Activated T-helper 1 cell treated with anti-CD3 and anti-CD28 coated beads, Interleukin-12 subunit alpha, Interleukin-12 subunit beta, Interleukin-2, Interleukin-4 antibody, amounts not matched to agents 30 ng/mL and 10 ng/mL and 1 ng/mL, durations not matched to agents 14 hours and 24 hours and 36 hours (primary cell): Measurements from ENCODE around the gene RPS14. TPM values are rescaled to one million over a fixed set of nuclear protein-coding genes. Genes with fewer than 3 reads are reported as not detected.
A peak's percentile ranks its signal among the peaks of the same experiment; 100 is the strongest.
"Not testable (repeated sequence)": the region's sequence is repeated elsewhere in the genome, so short reads cannot be mapped to it uniquely, and the experiment has no call there.

Experiments used
- DNase-seq: peaks from one replicate; pipeline ENCODE4 v3.0.0; 2021; ENCODE audit warnings: low spot score
- H3K27ac Mint-ChIP-seq: one replicate; pipeline ENCODE4 v1.8.0; 2021; ENCODE audit warnings: mild to moderate bottlenecking, mixed read lengths
- H3K27me3 Mint-ChIP-seq: one replicate; pipeline ENCODE4 v1.8.0; 2022; ENCODE audit warnings: mild to moderate bottlenecking, moderate library complexity, mixed read lengths; ENCODE audit not compliant: insufficient read depth
- H3K36me3 Mint-ChIP-seq: one replicate; pipeline ENCODE4 v1.8.0; 2021; ENCODE audit warnings: low read depth, mixed read lengths
- H3K4me1 Mint-ChIP-seq: one replicate; pipeline ENCODE4 v1.8.0; 2021; ENCODE audit warnings: low read depth, mixed read lengths
- H3K4me3 Mint-ChIP-seq: one replicate; pipeline ENCODE4 v1.8.0; 2021; ENCODE audit warnings: mild to moderate bottlenecking, moderate library complexity, mixed read lengths
- H3K9me3 Mint-ChIP-seq: one replicate; pipeline ENCODE4 v1.8.0; 2021; ENCODE audit warnings: mixed read lengths
- intact Hi-C: fragments of 100-400 bp; cut with micrococcal nuclease; formaldehyde crosslinking; loops from one replicate; pipeline ENCODE4 v1.15.1; 2024
- total RNA-seq: library from RNA; stranded (reverse); gene quantifications from 2 replicates; pipeline ENCODE4 v1.2.3, GENCODE V29; 2022

RPS14 gene
- total RNA-seq, 1 donor from 2014 or later = 2,328 TPM

GRCh38 chr5:150488519-150489359 is 39.2 kb upstream of the RPS14 start:
- Mint-ChIP-seq H3K9me3 (no peaks in the 10 kb centered on the region), H3K27ac (no peak overlapping the region), H3K36me3 (no peaks in the 10 kb centered on the region), H3K4me3 (no peak overlapping the region), H3K4me1 (no peaks in the 10 kb centered on the region), H3K27me3 (peaks cover 11% of the 10 kb centered on the region)
- DNase-seq = no peak
- intact Hi-C loops = no loop called here

DNA sequence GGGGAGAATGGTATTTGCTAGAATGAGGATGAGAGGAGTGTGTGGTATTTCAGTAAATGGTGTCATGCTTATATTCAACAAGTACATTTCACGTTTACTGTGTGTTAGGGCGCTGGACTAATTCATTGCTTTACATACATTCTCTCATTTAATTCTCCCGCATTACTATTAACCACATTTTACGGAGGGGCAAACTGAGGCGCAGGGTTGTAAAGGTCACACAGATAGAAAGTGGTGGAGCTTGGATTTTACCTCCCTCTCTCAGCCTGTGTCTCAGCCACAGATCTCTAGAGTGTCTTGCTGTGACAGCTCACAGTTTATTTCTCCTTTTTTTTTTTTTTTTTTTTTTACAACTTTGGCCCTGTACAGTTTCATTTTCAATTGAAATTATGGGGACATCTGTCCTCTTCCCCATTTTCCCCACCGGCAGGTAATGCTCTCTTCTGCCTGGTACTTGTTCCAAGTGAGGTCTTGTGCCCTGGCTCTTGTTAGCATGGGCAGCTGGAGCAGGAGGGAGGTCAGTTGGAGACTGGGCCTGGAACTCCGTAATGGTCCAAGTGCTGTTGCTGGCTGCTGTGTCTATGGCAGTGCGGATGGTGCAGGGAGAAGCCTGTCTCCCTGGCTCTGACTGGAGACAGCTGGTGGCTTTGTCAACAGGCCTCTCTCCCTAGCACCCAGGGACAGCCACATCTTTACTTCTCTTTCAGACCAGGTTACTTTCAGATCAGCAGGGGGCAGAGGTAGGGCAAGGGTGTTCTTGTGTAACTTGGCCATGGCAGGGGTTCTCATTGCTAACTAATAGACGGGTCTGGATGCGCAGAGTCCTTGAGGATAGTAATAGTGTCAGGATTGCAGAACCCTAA is 37.9 kb upstream of the RPS14 start:
- no peaks in the 10 kb centered on the region for H3K4me1 Mint-ChIP-seq
- H3K9me3 Mint-ChIP-seq = no peaks in the 10 kb centered on the region
- H3K4me3 Mint-ChIP-seq = peak overlapping the region; percentile 68
- H3K27ac Mint-ChIP-seq = no peak overlapping the region
- intact Hi-C loops = loop anchor here (2.0 kb wide), 3 partner anchors 29 to 75 kb away; partner anchors contain the start of gene CD74
- no peaks in the 10 kb centered on the region for H3K36me3 Mint-ChIP-seq
- peaks cover 11% of the 10 kb centered on the region for H3K27me3 Mint-ChIP-seq
- DNase-seq = no peak

- intact Hi-C loops = loop anchor here (2.0 kb wide), 3 partner anchors 28 to 74 kb away; partner anchors contain the start of gene CD74
- Mint-ChIP-seq H3K4me3 (peak overlapping the region; percentile 68), H3K36me3 (no peaks in the 10 kb centered on the region), H3K27ac (no peak overlapping the region), H3K9me3 (no peaks in the 10 kb centered on the region), H3K4me1 (no peaks in the 10 kb centered on the region), H3K27me3 (peaks cover 11% of the 10 kb centered on the region)
- DNase-seq = peak; percentile 11
Observed at GRCh38 chr5:150486402-150487198, 37.1 kb upstream of the RPS14 start.

GRCh38 chr5:150485693-150486401 is 36.3 kb upstream of the RPS14 start:
- peaks cover 11% of the 10 kb centered on the region for H3K27me3 Mint-ChIP-seq
- H3K4me1 Mint-ChIP-seq = no peaks in the 10 kb centered on the region
- no peak for DNase-seq
- no peaks in the 10 kb centered on the region for H3K9me3 Mint-ChIP-seq
- intact Hi-C loops = loop anchor here (2.0 kb wide), 3 partner anchors 27 to 73 kb away; partner anchors contain the start of gene CD74
- H3K4me3 Mint-ChIP-seq = no peak overlapping the region
- no peaks in the 10 kb centered on the region for H3K36me3 Mint-ChIP-seq
- H3K27ac Mint-ChIP-seq = no peak overlapping the region

- intact Hi-C loops = no loop called here
- Mint-ChIP-seq H3K4me1 (no peaks in the 10 kb centered on the region), H3K27ac (peak overlapping the region; percentile 76), H3K27me3 (peaks cover 11% of the 10 kb centered on the region), H3K36me3 (no peaks in the 10 kb centered on the region), H3K9me3 (no peaks in the 10 kb centered on the region), H3K4me3 (peak overlapping the region; percentile 78)
- DNase-seq = no peak
Observed at GRCh38 chr5:150484964-150485692, 35.6 kb upstream of the RPS14 start.

GRCh38 chr5:150481972-150482406 is 32.5 kb upstream of the RPS14 start:
- Mint-ChIP-seq H3K27ac (no peak overlapping the region), H3K36me3 (no peaks in the 10 kb centered on the region), H3K4me3 (no peak overlapping the region), H3K4me1 (no peaks in the 10 kb centered on the region), H3K27me3 (peaks cover 15% of the 10 kb centered on the region), H3K9me3 (no peaks in the 10 kb centered on the region)
- intact Hi-C loops = no loop called here
- DNase-seq = no peak

DNA sequence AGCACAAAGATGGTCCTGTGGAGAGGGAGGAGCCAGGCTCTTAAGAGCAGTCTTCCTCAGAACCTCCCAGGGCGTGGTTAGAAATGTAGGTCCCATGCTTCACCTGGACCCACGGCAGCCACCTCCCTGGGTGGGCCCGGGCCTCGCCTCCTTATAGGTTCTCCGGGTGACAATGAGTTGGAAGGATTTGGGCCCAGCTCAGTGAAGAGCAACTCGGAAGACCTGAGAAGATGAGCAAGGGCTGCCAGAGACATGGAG is 32.1 kb upstream of the RPS14 start:
- no peak for DNase-seq
- intact Hi-C loops = no loop called here
- Mint-ChIP-seq H3K27ac (no peak overlapping the region), H3K4me3 (no peak overlapping the region), H3K9me3 (no peaks in the 10 kb centered on the region), H3K4me1 (no peaks in the 10 kb centered on the region), H3K27me3 (peaks cover 17% of the 10 kb centered on the region), H3K36me3 (no peaks in the 10 kb centered on the region)

GRCh38 chr5:150479416-150479815 is 29.9 kb upstream of the RPS14 start:
- DNase-seq = no peak
- H3K9me3 Mint-ChIP-seq = no peaks in the 10 kb centered on the region
- intact Hi-C loops = no loop called here
- H3K36me3 Mint-ChIP-seq = no peaks in the 10 kb centered on the region
- no peak overlapping the region for H3K27ac Mint-ChIP-seq
- H3K4me1 Mint-ChIP-seq = no peaks in the 10 kb centered on the region
- H3K27me3 Mint-ChIP-seq = peaks cover 14% of the 10 kb centered on the region
- no peak overlapping the region for H3K4me3 Mint-ChIP-seq

- H3K4me3 Mint-ChIP-seq, intact Hi-C loops, H3K36me3 Mint-ChIP-seq, H3K4me1 Mint-ChIP-seq, H3K9me3 Mint-ChIP-seq, DNase-seq, H3K27ac Mint-ChIP-seq: not testable (repeated sequence)
- H3K27me3 Mint-ChIP-seq = peaks cover 14% of the 10 kb centered on the region
Observed at GRCh38 chr5:150476568-150476967, 27.0 kb upstream of the RPS14 start.

DNA sequence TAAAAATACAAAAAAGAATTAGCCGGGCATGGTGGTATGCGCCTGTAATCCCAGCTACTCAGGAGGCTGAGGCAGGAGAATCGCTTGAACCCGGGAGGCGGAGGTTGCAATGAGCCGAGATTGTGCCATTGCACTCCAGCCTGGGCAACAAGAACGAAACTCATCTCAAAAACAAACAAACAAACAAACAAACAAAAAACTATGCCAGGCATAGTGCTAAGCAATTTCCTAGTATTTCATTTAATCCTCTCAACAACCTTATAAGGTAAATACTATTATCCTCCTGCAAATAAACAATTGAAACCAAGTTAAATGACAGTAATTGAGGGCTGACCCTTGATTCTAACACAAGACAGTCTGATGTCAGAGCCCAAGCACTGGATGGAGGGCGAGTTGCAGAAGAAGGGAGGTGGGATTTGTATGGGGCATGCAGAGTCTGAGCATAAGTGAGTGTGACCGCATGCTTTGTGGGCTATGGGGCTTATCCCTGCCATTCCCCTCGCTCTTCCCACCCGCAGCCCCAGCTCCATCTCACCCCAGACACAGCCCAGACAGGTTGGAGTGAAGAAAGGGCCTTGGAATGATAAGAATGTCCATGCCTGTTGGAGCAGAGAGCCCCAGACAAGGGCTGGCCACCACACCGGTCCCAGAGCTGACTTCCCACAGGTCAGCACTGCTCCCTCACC is 24.3 kb upstream of the RPS14 start:
- no peak for DNase-seq
- Mint-ChIP-seq H3K4me1 (no peaks in the 10 kb centered on the region), H3K27ac (no peak overlapping the region)

GRCh38 chr5:150469718-150470469 is 20.4 kb upstream of the RPS14 start:
- no peaks in the 10 kb centered on the region for H3K36me3 Mint-ChIP-seq
- H3K27ac Mint-ChIP-seq = no peak overlapping the region
- intact Hi-C loops = no loop called here
- H3K4me3 Mint-ChIP-seq = no peak overlapping the region
- H3K4me1 Mint-ChIP-seq = no peaks in the 10 kb centered on the region
- H3K27me3 Mint-ChIP-seq = no peaks in the 10 kb centered on the region
- no peak for DNase-seq
- H3K9me3 Mint-ChIP-seq = no peaks in the 10 kb centered on the region

More for the DNA sequence above, 24.3 kb upstream of the RPS14 start:
- intact Hi-C loops = no loop called here
- H3K4me3 Mint-ChIP-seq = no peak overlapping the region
- no peaks in the 10 kb centered on the region for H3K9me3 Mint-ChIP-seq
- H3K36me3 Mint-ChIP-seq = no peaks in the 10 kb centered on the region
- peaks cover 9% of the 10 kb centered on the region for H3K27me3 Mint-ChIP-seq
